Measurements from ENCODE around the gene TLL2.

TLL2 gene

GRCh38 chr10:96431211-96431970 lies 82.3 kb downstream of the TLL2 start:
- no peak for DNase-seq (ENCODE audit: low read depth in 1 of 2, low spot score in 1 of 2)

- no peak for DNase-seq (ENCODE audit: low read depth in 1 of 2, low spot score in 1 of 2)
Observed at GRCh38 chr10:96427291-96427690, 86.4 kb downstream of the TLL2 start.

- DNase-seq (ENCODE audit: low read depth in 1 of 2, low spot score in 1 of 2) = no peak
Observed at GRCh38 chr10:96422525-96422924, 91.2 kb downstream of the TLL2 start.

GRCh38 chr10:96421995-96422394 lies 91.7 kb downstream of the TLL2 start:
- DNase-seq (ENCODE audit: low read depth in 1 of 2, low spot score in 1 of 2) = no peak

- DNase-seq (ENCODE audit: low read depth in 1 of 2, low spot score in 1 of 2) = no peak
Observed at GRCh38 chr10:96420228-96421009, 93.3 kb downstream of the TLL2 start.

GRCh38 chr10:96419351-96419750 lies 94.4 kb downstream of the TLL2 start:
- DNase-seq (ENCODE audit: low read depth in 1 of 2, low spot score in 1 of 2) = no peak

- DNase-seq (ENCODE audit: low read depth in 1 of 2, low spot score in 1 of 2) = no peak
Observed at GRCh38 chr10:96418582-96418981, 95.1 kb downstream of the TLL2 start.

- DNase-seq (ENCODE audit: low read depth in 1 of 2, low spot score in 1 of 2) = no peak
Observed at GRCh38 chr10:96417441-96417840, 96.3 kb downstream of the TLL2 start.

GRCh38 chr10:96416643-96417042 lies 97.1 kb downstream of the TLL2 start:
- DNase-seq (ENCODE audit: low read depth in 1 of 2, low spot score in 1 of 2) = no peak

GRCh38 chr10:96415891-96416554 lies 97.7 kb downstream of the TLL2 start:
- no peak for DNase-seq (ENCODE audit: low read depth in 1 of 2, low spot score in 1 of 2)

GRCh38 chr10:96415150-96415890 lies 98.4 kb downstream of the TLL2 start:
- DNase-seq (ENCODE audit: low read depth in 1 of 2, low spot score in 1 of 2) = no peak

- DNase-seq (ENCODE audit: low read depth in 1 of 2, low spot score in 1 of 2) = no peak
Observed at GRCh38 chr10:96414303-96414702, 99.4 kb downstream of the TLL2 start.

- no peak for DNase-seq (ENCODE audit: low read depth in 1 of 2, low spot score in 1 of 2)
Observed at GRCh38 chr10:96413151-96413787, 100.5 kb downstream of the TLL2 start.

GRCh38 chr10:96411716-96412320 lies 101.9 kb downstream of the TLL2 start:
- no peak for DNase-seq (ENCODE audit: low read depth in 1 of 2, low spot score in 1 of 2)

GRCh38 chr10:96410296-96410695 lies 103.4 kb downstream of the TLL2 start:
- DNase-seq (ENCODE audit: low read depth in 1 of 2, low spot score in 1 of 2) = no peak

GRCh38 chr10:96408201-96408600 lies 105.5 kb downstream of the TLL2 start:
- DNase-seq (ENCODE audit: low read depth in 1 of 2, low spot score in 1 of 2) = no peak

GRCh38 chr10:96407560-96408069 lies 106.1 kb downstream of the TLL2 start:
- no peak for DNase-seq (ENCODE audit: low read depth in 1 of 2, low spot score in 1 of 2)

GRCh38 chr10:96406091-96406490 lies 107.6 kb downstream of the TLL2 start:
- no peak for DNase-seq (ENCODE audit: low read depth in 1 of 2, low spot score in 1 of 2)

- DNase-seq (ENCODE audit: low read depth in 1 of 2, low spot score in 1 of 2) = no peak
Observed at GRCh38 chr10:96402417-96403305, 111.1 kb downstream of the TLL2 start.

Data from activated T-helper 1 cell treated with anti-CD3 and anti-CD28 coated beads, Interleukin-2, amount 50 U/mL, for 16 hours (primary cell).